Osteoblast (primary cell): ENCODE measurements around the gene NANOS3. TPM values are rescaled to one million over a fixed set of nuclear protein-coding genes. Genes with fewer than 3 reads are reported as not detected.
A peak's percentile ranks its signal among the peaks of the same experiment; 100 is the strongest.
"Not testable (repeated sequence)": the region's sequence is repeated elsewhere in the genome, so short reads cannot be mapped to it uniquely, and the experiment has no call there.

ENCODE experiments used
- DNase-seq: peaks from one replicate; pipeline ENCODE4 v3.0.0; 2011; ENCODE audit warnings: low spot score, mixed read lengths; ENCODE audit not compliant: insufficient read length; ENCODE audit errors: missing footprints
- H2AFZ ChIP-seq: 2 replicates; pipeline ENCODE4 v1.6.0; 2011; ENCODE audit warnings: mild to moderate bottlenecking, low read length
- H3K27ac ChIP-seq: 2 replicates; pipeline ENCODE4 v1.5.1; 2011; ENCODE audit warnings: mild to moderate bottlenecking, low read depth, low read length, moderate library complexity
- H3K27me3 ChIP-seq: 2 replicates; pipeline ENCODE4 v1.6.0; 2012; ENCODE audit warnings: mild to moderate bottlenecking, control low read depth, inconsistent platforms, low read length, moderate library complexity; ENCODE audit not compliant: insufficient read depth
- H3K36me3 ChIP-seq: 2 replicates; pipeline ENCODE4 v1.5.1; 2011; ENCODE audit warnings: mild to moderate bottlenecking, low read length, control low read depth, moderate library complexity; ENCODE audit not compliant: insufficient read depth
- H3K4me1 ChIP-seq: 2 replicates; pipeline ENCODE4 v1.5.1; 2011; ENCODE audit warnings: mild to moderate bottlenecking, low read length, control low read depth, moderate library complexity; ENCODE audit not compliant: insufficient read depth
- H3K4me2 ChIP-seq: 2 replicates; pipeline ENCODE4 v1.6.0; 2011; ENCODE audit warnings: mild to moderate bottlenecking, low read length; ENCODE audit not compliant: insufficient read depth
- H3K4me3 ChIP-seq: fragments of 200-600 bp; sonication (generic); 3 replicates; pipeline ENCODE4 v1.5.1; 2012; ENCODE audit warnings: mild to moderate bottlenecking, low read length, inconsistent platforms; ENCODE audit not compliant: insufficient read depth
- H3K79me2 ChIP-seq: 2 replicates; pipeline ENCODE4 v1.6.0; 2012; ENCODE audit warnings: mild to moderate bottlenecking, low read length, control low read depth, inconsistent platforms; ENCODE audit not compliant: insufficient read depth
- H3K9me3 ChIP-seq: 2 replicates; pipeline ENCODE4 v1.5.1; 2011; ENCODE audit warnings: low read depth, low read length, control low read depth
- H4K20me1 ChIP-seq: 2 replicates; pipeline ENCODE4 v1.6.0; 2012; ENCODE audit warnings: mild to moderate bottlenecking, low read length, control low read depth; ENCODE audit not compliant: insufficient read depth
- CTCF ChIP-seq: IDR thresholded peaks from 2 replicates; pipeline ENCODE4 v1.5.1; 2011; ENCODE audit warnings: mild to moderate bottlenecking, low read depth, low read length, moderate library complexity; ENCODE audit errors: extremely low read depth
- total RNA-seq: library from RNA; depleted of rRNA; stranded (reverse); fragments of >200 nt; gene quantifications from 2 replicates; pipeline ENCODE4 v1.2.3, GENCODE V29; 2012

Gene NANOS3
- total RNA-seq, 1 donor = not detected

DNA sequence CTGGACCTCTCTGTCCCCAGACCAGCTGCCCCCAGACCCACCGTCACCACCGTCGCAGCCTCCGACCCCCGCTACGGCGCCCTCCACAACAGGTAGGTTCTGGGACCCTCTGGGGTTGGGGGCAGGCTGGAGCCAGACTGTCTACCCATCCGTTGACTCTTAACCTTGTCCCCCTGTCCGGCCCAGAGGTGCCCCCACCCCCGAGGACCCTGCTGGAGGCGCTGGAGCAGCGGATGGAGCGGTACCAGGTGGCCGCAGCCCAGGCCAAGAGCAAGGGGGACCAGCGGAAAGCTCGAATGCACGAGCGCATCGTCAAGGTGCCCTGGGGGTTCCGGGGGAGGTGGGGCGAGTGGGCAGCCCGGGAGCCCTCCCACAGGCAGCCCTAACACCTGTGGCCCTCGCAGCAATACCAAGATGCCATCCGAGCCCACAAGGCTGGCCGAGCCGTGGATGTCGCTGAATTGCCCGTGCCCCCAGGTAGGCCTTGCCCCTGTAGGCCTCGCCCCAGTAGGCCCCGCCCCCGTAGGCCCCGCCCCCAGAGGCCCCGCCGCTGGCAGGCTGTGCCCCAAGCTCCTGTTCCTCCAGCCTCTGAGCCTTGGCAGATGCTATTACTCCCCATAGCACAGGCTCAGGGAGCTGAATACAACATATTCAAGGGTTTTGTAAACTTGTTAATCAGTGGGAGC, 41.9 kb downstream of the NANOS3 start:
- no peaks in the 10 kb centered on the region for H3K4me1 ChIP-seq
- TF ChIP-seq CTCF = no peak
- H3K36me3 ChIP-seq = peaks cover 34% of the 10 kb centered on the region
- peak; percentile 45 for DNase-seq
- no peak overlapping the region for H3K27ac ChIP-seq
- H3K27me3 ChIP-seq = no peaks in the 10 kb centered on the region
- H3K9me3 ChIP-seq = no peaks in the 10 kb centered on the region
- no peak overlapping the region for H3K4me3 ChIP-seq
- no peaks in the 10 kb centered on the region for H4K20me1 ChIP-seq
- H2AFZ ChIP-seq = no peak overlapping the region
- H3K79me2 ChIP-seq = no peaks in the 10 kb centered on the region
- no peak overlapping the region for H3K4me2 ChIP-seq

GRCh38 chr19:13920524-13920923, 43.6 kb downstream of the NANOS3 start:
- Histone ChIP-seq H3K4me2 (no peak overlapping the region), H3K4me3 (no peak overlapping the region), H3K27me3 (no peaks in the 10 kb centered on the region), H3K27ac (no peak overlapping the region), H3K36me3 (peaks cover 43% of the 10 kb centered on the region), H3K79me2 (no peaks in the 10 kb centered on the region), H4K20me1 (no peaks in the 10 kb centered on the region), H2AFZ (no peak overlapping the region), H3K9me3 (no peaks in the 10 kb centered on the region), H3K4me1 (no peaks in the 10 kb centered on the region)
- DNase-seq = peak; percentile 52
- no peak for TF ChIP-seq CTCF

GRCh38 chr19:13920940-13921747, 44.2 kb downstream of the NANOS3 start:
- Histone ChIP-seq H3K9me3 (no peaks in the 10 kb centered on the region), H2AFZ (no peak overlapping the region), H4K20me1 (no peaks in the 10 kb centered on the region), H3K4me2 (no peak overlapping the region), H3K4me3 (no peak overlapping the region), H3K79me2 (no peaks in the 10 kb centered on the region), H3K36me3 (peaks cover 41% of the 10 kb centered on the region), H3K27ac (no peak overlapping the region), H3K27me3 (no peaks in the 10 kb centered on the region), H3K4me1 (no peaks in the 10 kb centered on the region)
- DNase-seq = peak; percentile 90
- TF ChIP-seq CTCF = no peak

GRCh38 chr19:13922118-13922517, 45.2 kb downstream of the NANOS3 start:
- H3K4me1 ChIP-seq, H3K27me3 ChIP-seq, H3K27ac ChIP-seq, H3K4me3 ChIP-seq, DNase-seq, H2AFZ ChIP-seq, H4K20me1 ChIP-seq, H3K4me2 ChIP-seq, H3K9me3 ChIP-seq, H3K79me2 ChIP-seq: not testable (repeated sequence)
- peaks cover 49% of the 10 kb centered on the region for H3K36me3 ChIP-seq
